DND-41 (cell line): ENCODE measurements around the gene MME.

Source experiments
- ATAC-seq: fragments of 200-7000 bp; cut with Tn5 transposase; 3 replicates; pipeline ENCODE4 v1.9.1; 2021; ENCODE audit warnings: low read depth; ENCODE audit not compliant: insufficient read depth
- DNase-seq: peaks from one replicate; pipeline ENCODE4 v3.0.0-alpha.2; 2020
- H2AFZ ChIP-seq: 2 replicates; pipeline ENCODE4 v1.6.0; 2012; ENCODE audit warnings: low read depth, low read length
- H3K27ac ChIP-seq: 2 replicates; pipeline ENCODE4 v1.5.1; 2012; ENCODE audit warnings: low read length, inconsistent platforms
- H3K27me3 ChIP-seq: fragments of 200-600 bp; sonication (generic); 2 replicates; pipeline ENCODE4 v1.6.0; 2012; ENCODE audit warnings: low read length, mild to moderate bottlenecking, inconsistent platforms; ENCODE audit not compliant: insufficient read depth, poor library complexity
- H3K36me3 ChIP-seq: 2 replicates; pipeline ENCODE4 v1.5.1; 2012; ENCODE audit warnings: low read length, inconsistent platforms; ENCODE audit not compliant: insufficient read depth
- H3K4me1 ChIP-seq: 2 replicates; pipeline ENCODE4 v1.5.1; 2012; ENCODE audit warnings: mild to moderate bottlenecking, low read length; ENCODE audit not compliant: insufficient read depth
- H3K4me2 ChIP-seq: 2 replicates; pipeline ENCODE4 v1.6.0; 2012; ENCODE audit warnings: mild to moderate bottlenecking, moderate library complexity, low read length, inconsistent platforms; ENCODE audit not compliant: insufficient read depth
- H3K4me3 ChIP-seq, 2 experiments: fragments of 200-600 bp in 1 of 2; shearing (Covaris generic) in 1 of 2; 2 replicates each; pipeline ENCODE4 v1.5.1; 2012 to 2016; ENCODE audit warnings: inconsistent platforms in 2 of 2, low read length in 2 of 2, mild to moderate bottlenecking in 2 of 2, low read depth in 1 of 2, moderate library complexity in 1 of 2
- H3K79me2 ChIP-seq: 2 replicates; pipeline ENCODE4 v1.6.0; 2012; ENCODE audit warnings: low read length, inconsistent platforms; ENCODE audit not compliant: insufficient read depth
- H3K9ac ChIP-seq: 2 replicates; pipeline ENCODE4 v1.6.0; 2012; ENCODE audit warnings: low read depth, mild to moderate bottlenecking, inconsistent platforms, low read length, moderate library complexity
- H3K9me3 ChIP-seq: 2 replicates; pipeline ENCODE4 v1.5.1; 2012; ENCODE audit warnings: low read length, moderate library complexity, mild to moderate bottlenecking, inconsistent platforms; ENCODE audit not compliant: insufficient read depth, severe bottlenecking
- H4K20me1 ChIP-seq: 2 replicates; pipeline ENCODE4 v1.6.0; 2012; ENCODE audit warnings: low read length; ENCODE audit not compliant: insufficient read depth
- EZH2 ChIP-seq: IDR thresholded peaks from 3 replicates; pipeline ENCODE4 v1.6.1; 2012; ENCODE audit warnings: borderline replicate concordance, low read depth, mild to moderate bottlenecking, moderate library complexity, low read length, inconsistent platforms; ENCODE audit not compliant: severe bottlenecking
- TF ChIP-seq, protein P1 (sequence below): IDR thresholded peaks from 2 replicates; pipeline ENCODE4 v1.5.1; 2012; ENCODE audit warnings: borderline replicate concordance, low read length, moderate library complexity, mild to moderate bottlenecking; ENCODE audit not compliant: poor library complexity, severe bottlenecking; ENCODE audit errors: extremely low read depth

The MME gene

DNA sequence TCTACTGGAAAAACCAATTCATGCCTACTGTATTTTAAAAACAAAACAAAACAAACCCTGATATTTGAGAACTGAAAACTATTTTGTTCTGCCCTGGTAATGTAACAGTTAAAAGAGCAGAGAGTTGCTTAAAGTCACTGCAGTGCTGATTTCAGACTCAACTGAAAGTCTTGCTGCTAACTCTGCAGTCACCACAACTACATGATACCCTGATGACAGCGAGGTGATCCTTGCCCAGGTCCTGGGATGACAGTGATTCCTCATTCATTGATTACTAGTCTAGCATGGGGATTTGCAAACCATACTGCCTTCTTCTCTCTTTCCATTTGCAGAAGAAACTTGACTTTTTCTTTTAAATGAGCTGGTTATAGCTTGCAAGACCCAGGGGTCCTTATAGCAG, 67.5 kb downstream of the MME start:
- no peak for TF ChIP-seq EZH2
- TF ChIP-seq, protein P1, sequence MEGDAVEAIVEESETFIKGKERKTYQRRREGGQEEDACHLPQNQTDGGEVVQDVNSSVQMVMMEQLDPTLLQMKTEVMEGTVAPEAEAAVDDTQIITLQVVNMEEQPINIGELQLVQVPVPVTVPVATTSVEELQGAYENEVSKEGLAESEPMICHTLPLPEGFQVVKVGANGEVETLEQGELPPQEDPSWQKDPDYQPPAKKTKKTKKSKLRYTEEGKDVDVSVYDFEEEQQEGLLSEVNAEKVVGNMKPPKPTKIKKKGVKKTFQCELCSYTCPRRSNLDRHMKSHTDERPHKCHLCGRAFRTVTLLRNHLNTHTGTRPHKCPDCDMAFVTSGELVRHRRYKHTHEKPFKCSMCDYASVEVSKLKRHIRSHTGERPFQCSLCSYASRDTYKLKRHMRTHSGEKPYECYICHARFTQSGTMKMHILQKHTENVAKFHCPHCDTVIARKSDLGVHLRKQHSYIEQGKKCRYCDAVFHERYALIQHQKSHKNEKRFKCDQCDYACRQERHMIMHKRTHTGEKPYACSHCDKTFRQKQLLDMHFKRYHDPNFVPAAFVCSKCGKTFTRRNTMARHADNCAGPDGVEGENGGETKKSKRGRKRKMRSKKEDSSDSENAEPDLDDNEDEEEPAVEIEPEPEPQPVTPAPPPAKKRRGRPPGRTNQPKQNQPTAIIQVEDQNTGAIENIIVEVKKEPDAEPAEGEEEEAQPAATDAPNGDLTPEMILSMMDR = no peak
- Histone ChIP-seq H3K27me3 (no peaks in the 10 kb centered on the region), H3K79me2 (no peaks in the 10 kb centered on the region), H3K4me1 (no peaks in the 10 kb centered on the region), H3K9me3 (no peaks in the 10 kb centered on the region), H3K4me3 (no peak overlapping the region), H2AFZ (no peak overlapping the region), H3K27ac (no peak overlapping the region), H3K36me3 (peaks cover 99% of the 10 kb centered on the region), H3K4me2 (no peak overlapping the region), H4K20me1 (no peaks in the 10 kb centered on the region), H3K9ac (no peak overlapping the region)
- ATAC-seq = no peak
- DNase-seq = no peak

DNA sequence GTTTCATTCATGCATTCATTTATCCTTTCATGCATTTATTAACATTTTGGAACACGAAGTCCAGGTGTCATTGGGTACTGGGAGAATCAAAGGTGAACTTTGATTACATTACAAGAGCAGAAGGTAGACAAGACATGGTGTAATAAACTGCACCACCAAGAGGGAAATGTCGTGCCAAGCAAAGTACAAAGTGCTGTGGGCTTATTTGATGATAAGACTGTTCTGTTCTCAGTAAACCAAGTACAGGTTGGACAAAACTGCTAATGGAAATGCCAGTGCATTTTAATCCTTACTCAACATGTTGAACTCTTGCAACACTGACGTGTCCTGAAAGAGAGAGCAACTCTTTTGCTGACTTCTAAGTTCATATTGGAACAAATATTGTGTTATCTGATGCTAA, 69.4 kb downstream of the MME start:
- peaks cover 99% of the 10 kb centered on the region for H3K36me3 ChIP-seq
- DNase-seq = no peak
- H3K4me3 ChIP-seq = no peak overlapping the region
- no peaks in the 10 kb centered on the region for H3K9me3 ChIP-seq
- no peak for TF ChIP-seq EZH2
- TF ChIP-seq, protein P1 = no peak
- no peak overlapping the region for H3K9ac ChIP-seq
- H3K27me3 ChIP-seq = no peaks in the 10 kb centered on the region
- H3K4me1 ChIP-seq = no peaks in the 10 kb centered on the region
- H2AFZ ChIP-seq = no peak overlapping the region
- no peaks in the 10 kb centered on the region for H4K20me1 ChIP-seq
- no peak overlapping the region for H3K27ac ChIP-seq
- H3K4me2 ChIP-seq = no peak overlapping the region
- no peak for ATAC-seq
- no peaks in the 10 kb centered on the region for H3K79me2 ChIP-seq

DNA sequence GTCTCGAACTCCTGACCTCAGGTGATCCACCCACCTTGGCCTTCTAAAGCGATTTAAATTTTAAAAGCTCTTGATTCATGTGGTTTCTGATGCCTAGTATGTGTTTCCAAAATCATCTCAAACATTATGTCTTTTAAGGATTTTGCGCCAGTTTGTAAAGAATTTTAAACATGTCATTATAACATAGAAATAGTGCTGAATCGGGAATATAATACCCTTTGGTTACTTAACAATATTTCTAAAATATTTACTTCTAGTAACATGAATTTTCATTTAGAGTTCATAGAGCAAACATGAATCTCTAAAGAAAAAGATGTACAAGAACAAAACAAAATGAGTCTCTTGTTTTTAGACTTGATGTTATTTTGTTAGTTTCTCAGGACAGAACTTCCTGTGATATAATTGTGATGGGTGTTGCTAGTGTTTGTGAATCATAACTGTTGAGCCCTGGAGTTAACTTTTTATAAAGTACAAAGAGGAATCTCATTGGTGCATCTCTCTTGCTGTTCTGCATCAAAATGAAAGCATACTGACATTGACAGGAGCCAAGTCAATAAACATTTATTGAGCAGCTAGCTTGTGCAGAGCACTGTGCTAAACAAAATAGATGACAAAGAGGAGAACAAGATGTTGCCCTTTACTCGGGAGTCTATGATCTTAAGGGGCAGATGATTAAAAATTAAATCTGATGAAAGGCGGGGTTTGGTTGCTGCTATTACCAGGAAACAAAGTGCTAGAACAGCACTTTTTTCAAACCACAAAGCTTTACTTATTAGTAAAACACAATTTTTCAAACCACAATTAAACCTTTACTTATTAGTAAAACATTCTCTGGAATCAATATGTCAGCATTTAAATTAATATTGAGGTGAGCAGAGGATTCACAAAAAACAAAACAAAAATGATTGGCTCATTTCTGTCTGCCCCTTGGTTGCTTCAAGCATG, 73.4 kb downstream of the MME start:
- H3K27me3 ChIP-seq = no peaks in the 10 kb centered on the region
- H3K79me2 ChIP-seq = no peaks in the 10 kb centered on the region
- H3K4me3 ChIP-seq = no peak overlapping the region
- TF ChIP-seq, protein P1 = no peak
- TF ChIP-seq EZH2 = no peak
- no peaks in the 10 kb centered on the region for H3K9me3 ChIP-seq
- no peak overlapping the region for H3K27ac ChIP-seq
- no peaks in the 10 kb centered on the region for H4K20me1 ChIP-seq
- H3K4me2 ChIP-seq = no peak overlapping the region
- H3K4me1 ChIP-seq = no peaks in the 10 kb centered on the region
- no peak for DNase-seq
- no peak overlapping the region for H3K9ac ChIP-seq
- ATAC-seq = no peak
- no peak overlapping the region for H2AFZ ChIP-seq
- H3K36me3 ChIP-seq = peaks cover 97% of the 10 kb centered on the region
